Measurements from ENCODE around the gene RPS24.

DNA sequence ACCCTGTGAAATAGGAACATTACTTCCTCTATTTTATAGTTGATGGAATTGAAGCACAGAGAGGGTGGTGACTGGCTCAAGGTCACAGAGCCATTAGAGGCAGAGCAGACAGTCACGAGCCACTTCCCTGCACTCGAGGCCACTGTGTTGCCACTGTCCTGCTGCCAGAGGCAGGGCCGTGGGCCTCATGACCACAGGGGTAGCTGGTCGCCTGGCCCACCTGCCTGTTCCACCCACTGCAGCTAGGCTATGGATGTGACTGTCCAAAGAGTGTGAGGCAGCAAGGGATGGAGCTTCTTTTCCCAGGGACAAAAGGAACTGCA, 38.2 kb downstream of the RPS24 start:
- TF ChIP-seq ZNF644 (CRISPR knock-in tag; IDR thresholded peaks at IDR 0.05; ENCODE audit: low read depth) (no peak), RFX1 (IDR thresholded peaks at IDR 0.05) (no peak), SMARCC2 (IDR thresholded peaks at IDR 0.05) (no peak), YEATS4 (CRISPR knock-in tag; IDR thresholded peaks at IDR 0.05; ENCODE audit: borderline replicate concordance) (no peak), GABPA (IDR thresholded peaks at IDR 0.05; ENCODE audit: low read depth, low read length) (no peak), GABPA (CRISPR knock-in tag; IDR thresholded peaks at IDR 0.05; ENCODE audit: low read depth) (no peak)
- TF ChIP-seq, protein P1, sequence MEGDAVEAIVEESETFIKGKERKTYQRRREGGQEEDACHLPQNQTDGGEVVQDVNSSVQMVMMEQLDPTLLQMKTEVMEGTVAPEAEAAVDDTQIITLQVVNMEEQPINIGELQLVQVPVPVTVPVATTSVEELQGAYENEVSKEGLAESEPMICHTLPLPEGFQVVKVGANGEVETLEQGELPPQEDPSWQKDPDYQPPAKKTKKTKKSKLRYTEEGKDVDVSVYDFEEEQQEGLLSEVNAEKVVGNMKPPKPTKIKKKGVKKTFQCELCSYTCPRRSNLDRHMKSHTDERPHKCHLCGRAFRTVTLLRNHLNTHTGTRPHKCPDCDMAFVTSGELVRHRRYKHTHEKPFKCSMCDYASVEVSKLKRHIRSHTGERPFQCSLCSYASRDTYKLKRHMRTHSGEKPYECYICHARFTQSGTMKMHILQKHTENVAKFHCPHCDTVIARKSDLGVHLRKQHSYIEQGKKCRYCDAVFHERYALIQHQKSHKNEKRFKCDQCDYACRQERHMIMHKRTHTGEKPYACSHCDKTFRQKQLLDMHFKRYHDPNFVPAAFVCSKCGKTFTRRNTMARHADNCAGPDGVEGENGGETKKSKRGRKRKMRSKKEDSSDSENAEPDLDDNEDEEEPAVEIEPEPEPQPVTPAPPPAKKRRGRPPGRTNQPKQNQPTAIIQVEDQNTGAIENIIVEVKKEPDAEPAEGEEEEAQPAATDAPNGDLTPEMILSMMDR (CRISPR knock-in tag; IDR thresholded peaks at IDR 0.05), result no peak
- TF ChIP-seq, protein P2, sequence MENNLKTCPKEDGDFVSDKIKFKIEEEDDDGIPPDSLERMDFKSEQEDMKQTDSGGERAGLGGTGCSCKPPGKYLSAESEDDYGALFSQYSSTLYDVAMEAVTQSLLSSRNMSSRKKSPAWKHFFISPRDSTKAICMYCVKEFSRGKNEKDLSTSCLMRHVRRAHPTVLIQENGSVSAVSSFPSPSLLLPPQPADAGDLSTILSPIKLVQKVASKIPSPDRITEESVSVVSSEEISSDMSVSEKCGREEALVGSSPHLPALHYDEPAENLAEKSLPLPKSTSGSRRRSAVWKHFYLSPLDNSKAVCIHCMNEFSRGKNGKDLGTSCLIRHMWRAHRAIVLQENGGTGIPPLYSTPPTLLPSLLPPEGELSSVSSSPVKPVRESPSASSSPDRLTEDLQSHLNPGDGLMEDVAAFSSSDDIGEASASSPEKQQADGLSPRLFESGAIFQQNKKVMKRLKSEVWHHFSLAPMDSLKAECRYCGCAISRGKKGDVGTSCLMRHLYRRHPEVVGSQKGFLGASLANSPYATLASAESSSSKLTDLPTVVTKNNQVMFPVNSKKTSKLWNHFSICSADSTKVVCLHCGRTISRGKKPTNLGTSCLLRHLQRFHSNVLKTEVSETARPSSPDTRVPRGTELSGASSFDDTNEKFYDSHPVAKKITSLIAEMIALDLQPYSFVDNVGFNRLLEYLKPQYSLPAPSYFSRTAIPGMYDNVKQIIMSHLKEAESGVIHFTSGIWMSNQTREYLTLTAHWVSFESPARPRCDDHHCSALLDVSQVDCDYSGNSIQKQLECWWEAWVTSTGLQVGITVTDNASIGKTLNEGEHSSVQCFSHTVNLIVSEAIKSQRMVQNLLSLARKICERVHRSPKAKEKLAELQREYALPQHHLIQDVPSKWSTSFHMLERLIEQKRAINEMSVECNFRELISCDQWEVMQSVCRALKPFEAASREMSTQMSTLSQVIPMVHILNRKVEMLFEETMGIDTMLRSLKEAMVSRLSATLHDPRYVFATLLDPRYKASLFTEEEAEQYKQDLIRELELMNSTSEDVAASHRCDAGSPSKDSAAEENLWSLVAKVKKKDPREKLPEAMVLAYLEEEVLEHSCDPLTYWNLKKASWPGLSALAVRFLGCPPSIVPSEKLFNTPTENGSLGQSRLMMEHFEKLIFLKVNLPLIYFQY (CRISPR knock-in tag; IDR thresholded peaks at IDR 0.05; ENCODE audit: borderline replicate concordance), result no peak

Measured in HepG2 (cell line).